HCT116 (cell line): ENCODE data around the gene TXLNA. TPM values are rescaled to one million over a fixed set of nuclear protein-coding genes. Genes with fewer than 3 reads are reported as not detected.

Experiments
- ATAC-seq: fragments of 200-7000 bp; cut with Tn5 transposase; 2 replicates; pipeline ENCODE4 v1.9.1; 2020; ENCODE audit warnings: mild to moderate bottlenecking, moderate library complexity
- BruUV-seq: library from RNA; stranded (reverse); fragments of 400-500 nt; replicated peaks from 2 replicates; lab custom pipeline; 2021; lab: Mats Ljungman, UMichigan
- CTCF ChIA-PET: fragments of 300-600 bp; sonication (Branson Sonifier 250); formaldehyde crosslinking; loops from one replicate; lab custom pipeline; 2021; ENCODE audit warnings: antibody characterized with exemption; lab: Charles Lee
- POLR2A ChIA-PET: fragments of 300-600, 350-600 bp; sonication (Branson Sonifier 250); formaldehyde crosslinking; loops from one replicate; lab custom pipeline; 2021; ENCODE audit warnings: antibody characterized with exemption; lab: Charles Lee
- RAD21 ChIA-PET, 2 experiments: fragments of 300-600 bp; sonication (Branson Sonifier 250); formaldehyde crosslinking; loops; one replicate each; lab custom pipeline; 2023; ENCODE audit warnings: low total read pairs in 2 of 2; ENCODE audit not compliant: uncharacterized antibody in 2 of 2, unreplicated experiment in 2 of 2, low non-redundant PET in 1 of 2; lab: Charles Lee
- DNase-seq: peaks from one replicate; pipeline ENCODE4 v3.0.0-alpha.2; 2010; ENCODE audit warnings: low read depth, low spot score
- H2AFZ ChIP-seq: fragments of 200-600 bp; shearing (Covaris generic), sonication (generic); 2 replicates; pipeline ENCODE4 v1.6.1; 2017; ENCODE audit warnings: low read depth, mixed run types, mixed read lengths, antibody characterized with exemption, low read length; ENCODE audit not compliant: poor library complexity, severe bottlenecking
- H3K27ac ChIP-seq: 2 replicates; pipeline ENCODE4 v1.5.1; 2012; ENCODE audit warnings: low read depth, low read length
- H3K27me3 ChIP-seq: fragments of 200-600 bp; sonication (generic); 2 replicates; pipeline ENCODE4 v1.6.1; 2016; ENCODE audit warnings: mixed run types, low read length, mixed read lengths; ENCODE audit not compliant: insufficient read depth
- H3K36me3 ChIP-seq, 2 experiments: fragments of 200-500 bp in 1 of 2; fragments of 200-600 bp in 1 of 2; sonication (Bioruptor generic) in 1 of 2; sonication (generic) in 1 of 2; 2 replicates each; pipeline versions ENCODE4 v1.5.1 to v1.6.1; 2014 to 2016; ENCODE audit warnings: low read length in 2 of 2, inconsistent platforms in 1 of 2, mixed read lengths in 1 of 2, mixed run types in 1 of 2; ENCODE audit not compliant: insufficient read depth in 2 of 2, control insufficient read depth in 1 of 2
- H3K4me1 ChIP-seq, 2 experiments: fragments of 200-600 bp in 1 of 2; sonication (generic) in 1 of 2; 2 replicates each; pipeline versions ENCODE4 v1.5.1 to v1.6.1; 2012 to 2017; ENCODE audit warnings: low read length in 2 of 2, inconsistent platforms in 1 of 2, mild to moderate bottlenecking in 1 of 2, mixed read lengths in 1 of 2, mixed run types in 1 of 2, moderate library complexity in 1 of 2; ENCODE audit not compliant: insufficient read depth in 2 of 2, control insufficient read depth in 1 of 2
- H3K4me2 ChIP-seq: fragments of 200-600 bp; sonication (generic); 2 replicates; pipeline ENCODE4 v1.6.1; 2017; ENCODE audit warnings: mixed run types, low read length, mixed read lengths
- H3K4me3 ChIP-seq, 2 experiments: fragments of 200-600 bp in 1 of 2; sonication (generic) in 1 of 2; replicated peaks in 1 of 2; 2 replicates each; pipeline ENCODE4 v1.5.1; 2011 to 2016; ENCODE audit warnings: low read length in 2 of 2, control low read depth in 1 of 2, low read depth in 1 of 2, mild to moderate bottlenecking in 1 of 2, mixed read lengths in 1 of 2, mixed run types in 1 of 2
- H3K79me2 ChIP-seq: fragments of 200-600 bp; sonication (generic); 2 replicates; pipeline ENCODE4 v1.6.1; 2017; ENCODE audit warnings: mild to moderate bottlenecking, mixed run types, low read length, moderate library complexity, mixed read lengths; ENCODE audit not compliant: insufficient read depth
- H3K9ac ChIP-seq: fragments of 200-600 bp; sonication (generic); 2 replicates; pipeline ENCODE4 v1.6.1; 2016; ENCODE audit warnings: low read length, mixed read lengths
- H3K9me2 ChIP-seq: fragments of 200-600 bp; sonication (generic), shearing (Covaris generic); 2 replicates; pipeline ENCODE4 v1.6.1; 2017; ENCODE audit warnings: mixed run types, mild to moderate bottlenecking, moderate library complexity; ENCODE audit not compliant: insufficient read depth
- H3K9me3 ChIP-seq, 2 experiments: fragments of 200-500 bp in 1 of 2; fragments of 200-600 bp in 1 of 2; sonication (Bioruptor generic) in 1 of 2; sonication (generic) in 1 of 2; 2 replicates each; pipeline ENCODE4 v1.6.1; 2014 to 2017; ENCODE audit warnings: low read length in 2 of 2, mixed read lengths in 2 of 2, inconsistent platforms in 1 of 2, low read depth in 1 of 2, mild to moderate bottlenecking in 1 of 2, mixed run types in 1 of 2, moderate library complexity in 1 of 2; ENCODE audit not compliant: control insufficient read depth in 1 of 2, insufficient read depth in 1 of 2
- H4K20me1 ChIP-seq: fragments of 200-600 bp; sonication (generic), shearing (Covaris generic); 2 replicates; pipeline ENCODE4 v1.6.1; 2017; ENCODE audit warnings: mixed run types, mild to moderate bottlenecking, moderate library complexity; ENCODE audit not compliant: insufficient read depth
- ATF3 ChIP-seq: IDR thresholded peaks from 2 replicates; pipeline ENCODE4 v1.6.1; 2012
- CBX3 ChIP-seq: IDR thresholded peaks from 2 replicates; pipeline ENCODE4 v1.6.1; 2012; ENCODE audit warnings: low read depth
- CEBPB ChIP-seq: IDR thresholded peaks from 2 replicates; pipeline ENCODE4 v1.6.1; 2012; ENCODE audit warnings: low read depth
- CTCF ChIP-seq, 3 experiments: fragments of 200-600 bp in 1 of 3; sonication (generic) in 1 of 3; IDR thresholded peaks in 2 of 3; conservative IDR thresholded peaks in 1 of 3; 2 replicates each; pipeline ENCODE4 v1.5.1; 2012 to 2017; ENCODE audit warnings: low read depth in 2 of 3, low read length in 2 of 3, antibody characterized with exemption in 1 of 3, borderline replicate concordance in 1 of 3, control low read depth in 1 of 3, mild to moderate bottlenecking in 1 of 3, mixed read lengths in 1 of 3, mixed run types in 1 of 3, moderate library complexity in 1 of 3; ENCODE audit not compliant: insufficient read depth in 1 of 3
- EGR1 ChIP-seq: IDR thresholded peaks from 2 replicates; pipeline ENCODE4 v1.6.1; 2012; ENCODE audit warnings: low read depth
- ELF1 ChIP-seq: IDR thresholded peaks from 2 replicates; pipeline ENCODE4 v1.6.1; 2012; ENCODE audit warnings: low read depth, borderline replicate concordance
- EZH2phosphoT487 ChIP-seq: fragments of 200-600 bp; IDR thresholded peaks from 2 replicates; pipeline ENCODE4 v1.6.1; 2018; ENCODE audit warnings: antibody characterized with exemption, borderline replicate concordance
- JUND ChIP-seq: IDR thresholded peaks from 2 replicates; pipeline ENCODE4 v1.6.1; 2012
- MAX ChIP-seq: IDR thresholded peaks from 2 replicates; pipeline ENCODE4 v1.6.1; 2012
- POLR2A ChIP-seq: IDR thresholded peaks from 2 replicates; pipeline ENCODE4 v1.7.0; 2011; ENCODE audit warnings: borderline replicate concordance; ENCODE audit not compliant: insufficient read depth, insufficient read length; ENCODE audit errors: extremely low read depth
- POLR2AphosphoS5 ChIP-seq: IDR thresholded peaks from 2 replicates; pipeline ENCODE4 v1.6.1; 2011; ENCODE audit warnings: mild to moderate bottlenecking, low read depth, low read length, moderate library complexity
- RAD21 ChIP-seq: IDR thresholded peaks from 2 replicates; pipeline ENCODE4 v1.6.1; 2012; ENCODE audit warnings: low read depth, mild to moderate bottlenecking
- SIN3A ChIP-seq: IDR thresholded peaks from 2 replicates; pipeline ENCODE4 v1.6.1; 2012; ENCODE audit warnings: low read depth
- SP1 ChIP-seq: IDR thresholded peaks from 2 replicates; pipeline ENCODE4 v1.6.1; 2012; ENCODE audit warnings: low read depth
- TCF7L2 ChIP-seq: IDR thresholded peaks from 2 replicates; pipeline ENCODE4 v1.7.0; 2011; ENCODE audit warnings: borderline replicate concordance, inconsistent platforms; ENCODE audit not compliant: insufficient read depth, insufficient read length; ENCODE audit errors: extremely low read depth
- ZBTB33 ChIP-seq: IDR thresholded peaks from 2 replicates; pipeline ENCODE4 v1.6.1; 2011; ENCODE audit warnings: mild to moderate bottlenecking, low read length, moderate library complexity; ENCODE audit not compliant: insufficient replicate concordance; ENCODE audit errors: extremely low read depth
- ZNF274 ChIP-seq: fragments of 200-500 bp; sonication (Bioruptor generic); IDR thresholded peaks from 2 replicates; pipeline ENCODE4 v1.6.1; 2014; ENCODE audit warnings: mild to moderate bottlenecking, low read depth, low read length, inconsistent platforms
- intact Hi-C: fragments of 100-400 bp; cut with micrococcal nuclease; formaldehyde crosslinking; loops from 2 replicates; pipeline ENCODE4 v1.10.0; 2022
- total RNA-seq: library from RNA; stranded (reverse); gene quantifications from one replicate; pipeline ENCODE4 v1.2.1, GENCODE V29; 2021; ENCODE audit not compliant: unreplicated experiment
- TF ChIP-seq, protein P1 (sequence below): IDR thresholded peaks from 2 replicates; pipeline ENCODE4 v1.6.1; 2012; ENCODE audit warnings: low read depth

TXLNA gene
- total RNA-seq, 1 experiment from 2014 or later = 37.2 TPM

- Histone ChIP-seq H3K4me1 (peaks cover 6 to 19% of the 10 kb centered on the region in 2 experiments), H3K79me2 (no peaks in the 10 kb centered on the region), H2AFZ (no peak overlapping the region), H3K9ac (no peak overlapping the region), H3K4me3 (no peak overlapping the region), H3K27ac (no peak overlapping the region; the same call in 1 of the 2 replicates), H3K9me3 (no peaks in the 10 kb centered on the region), H3K36me3 (no peaks in the 10 kb centered on the region), H3K9me2 (no peaks in the 10 kb centered on the region), H3K4me2 (no peak overlapping the region), H3K27me3 (no peaks in the 10 kb centered on the region), H4K20me1 (no peaks in the 10 kb centered on the region)
- ChIA-PET RAD21 (no interaction called here), POLR2A (no interaction called here), CTCF (interaction anchor here (1.1 to 1.6 kb wide), 3 partner anchors 18 to 43 kb away, joined by 3 to 9 read pairs (median 3); no protein-coding TSS in a partner anchor)
- no TSS peak for BruUV-seq
- TF ChIP-seq CTCF (IDR thresholded peaks at IDR 0.05 in 2 of 3, conservative IDR thresholded peaks at IDR 0.05 in 1 of 3; ENCODE audit: borderline replicate concordance in 1 of 3, insufficient read depth in 1 of 3, low read depth in 2 of 3, low read length in 2 of 3) (no peak), EGR1 (no peak), MAX (no peak), POLR2A (no peak), ZNF274 (no peak), TCF7L2 (no peak), ELF1 (no peak), CBX3 (no peak), ATF3 (no peak), POLR2AphosphoS5 (no peak), RAD21 (no peak), ZBTB33 (no peak), JUND (no peak), CEBPB (no peak), EZH2phosphoT487 (no peak), SP1 (no peak), SIN3A (no peak)
- TF ChIP-seq, protein P1, sequence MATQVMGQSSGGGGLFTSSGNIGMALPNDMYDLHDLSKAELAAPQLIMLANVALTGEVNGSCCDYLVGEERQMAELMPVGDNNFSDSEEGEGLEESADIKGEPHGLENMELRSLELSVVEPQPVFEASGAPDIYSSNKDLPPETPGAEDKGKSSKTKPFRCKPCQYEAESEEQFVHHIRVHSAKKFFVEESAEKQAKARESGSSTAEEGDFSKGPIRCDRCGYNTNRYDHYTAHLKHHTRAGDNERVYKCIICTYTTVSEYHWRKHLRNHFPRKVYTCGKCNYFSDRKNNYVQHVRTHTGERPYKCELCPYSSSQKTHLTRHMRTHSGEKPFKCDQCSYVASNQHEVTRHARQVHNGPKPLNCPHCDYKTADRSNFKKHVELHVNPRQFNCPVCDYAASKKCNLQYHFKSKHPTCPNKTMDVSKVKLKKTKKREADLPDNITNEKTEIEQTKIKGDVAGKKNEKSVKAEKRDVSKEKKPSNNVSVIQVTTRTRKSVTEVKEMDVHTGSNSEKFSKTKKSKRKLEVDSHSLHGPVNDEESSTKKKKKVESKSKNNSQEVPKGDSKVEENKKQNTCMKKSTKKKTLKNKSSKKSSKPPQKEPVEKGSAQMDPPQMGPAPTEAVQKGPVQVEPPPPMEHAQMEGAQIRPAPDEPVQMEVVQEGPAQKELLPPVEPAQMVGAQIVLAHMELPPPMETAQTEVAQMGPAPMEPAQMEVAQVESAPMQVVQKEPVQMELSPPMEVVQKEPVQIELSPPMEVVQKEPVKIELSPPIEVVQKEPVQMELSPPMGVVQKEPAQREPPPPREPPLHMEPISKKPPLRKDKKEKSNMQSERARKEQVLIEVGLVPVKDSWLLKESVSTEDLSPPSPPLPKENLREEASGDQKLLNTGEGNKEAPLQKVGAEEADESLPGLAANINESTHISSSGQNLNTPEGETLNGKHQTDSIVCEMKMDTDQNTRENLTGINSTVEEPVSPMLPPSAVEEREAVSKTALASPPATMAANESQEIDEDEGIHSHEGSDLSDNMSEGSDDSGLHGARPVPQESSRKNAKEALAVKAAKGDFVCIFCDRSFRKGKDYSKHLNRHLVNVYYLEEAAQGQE = no peak
- DNase-seq = no peak
- intact Hi-C loops = no loop called here
- no peak for ATAC-seq
These were observed 68.0 kb downstream of the TXLNA start for GRCh38 chr1:32247452-32247851.
